GM19023 (cell line): Measurements from ENCODE around the gene KRT78.

Source experiments
- ATAC-seq: cut with Tn5 transposase; IDR thresholded peaks from one replicate; pipeline ENCODE4 v1.9.1; 2021; ENCODE audit warnings: mild to moderate bottlenecking, moderate library complexity; ENCODE audit not compliant: unreplicated experiment

KRT78 gene

DNA sequence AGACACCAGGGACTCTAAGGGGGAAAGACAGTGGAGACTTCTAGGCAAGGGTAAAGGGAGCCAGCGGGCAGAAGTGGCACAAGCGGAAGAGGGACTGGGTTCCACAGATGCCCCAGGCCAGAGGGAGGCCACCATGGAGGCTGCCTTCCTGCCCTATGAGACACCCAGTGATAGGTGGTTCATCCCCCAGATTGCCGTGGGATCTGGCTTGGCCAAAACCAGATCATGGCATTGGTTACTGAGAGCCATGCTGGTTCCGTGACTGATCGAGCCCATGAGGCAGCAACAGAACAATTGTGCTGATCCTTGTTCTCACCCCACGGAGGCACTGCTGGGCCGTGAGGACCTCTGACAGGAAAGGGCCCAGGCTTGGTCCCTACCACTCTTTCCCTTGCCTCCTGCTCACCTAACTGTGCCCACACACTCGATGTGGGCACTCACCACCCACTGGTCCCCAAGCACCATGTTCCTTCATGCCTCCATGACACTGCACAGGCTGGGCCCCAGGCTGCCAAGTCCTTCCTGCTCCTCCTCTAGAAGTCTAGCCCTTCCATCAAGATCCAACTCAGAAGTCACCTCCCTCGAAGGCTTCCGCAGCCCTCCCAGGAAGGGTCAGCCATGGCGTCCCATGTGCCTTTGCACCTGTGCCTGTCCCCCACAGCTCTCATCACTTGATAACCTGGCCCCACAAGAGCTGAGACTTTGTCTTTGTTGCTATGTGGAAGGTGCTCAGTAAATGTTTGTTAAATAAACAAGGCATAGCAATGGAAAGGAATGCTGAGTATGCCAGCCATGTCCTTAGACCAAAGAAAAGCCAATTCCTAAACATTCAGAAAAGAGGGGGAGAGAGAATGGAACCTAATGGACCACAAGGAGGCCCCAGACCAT lies 21.9 kb downstream of the KRT78 start:
- no peak for ATAC-seq

DNA sequence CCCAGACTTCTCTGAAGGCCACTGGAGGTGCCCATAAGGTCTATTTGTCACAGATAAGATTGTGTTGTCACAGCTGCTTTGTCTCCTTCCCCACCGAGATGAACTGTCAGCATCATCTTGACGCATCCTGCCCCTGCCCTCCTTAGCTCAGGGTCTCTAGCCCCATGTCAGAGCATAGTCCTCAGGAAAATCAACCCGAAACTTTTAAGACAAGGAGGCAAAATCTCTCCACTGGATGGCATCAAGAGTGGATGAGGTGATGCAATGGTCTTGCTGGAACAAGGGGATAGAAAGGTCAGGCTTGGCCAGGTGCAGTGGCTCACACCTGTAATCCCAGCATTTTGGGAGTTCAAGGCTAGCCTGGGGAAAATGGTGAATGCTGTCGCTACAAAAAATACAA lies 22.8 kb downstream of the KRT78 start:
- ATAC-seq: no peak

DNA sequence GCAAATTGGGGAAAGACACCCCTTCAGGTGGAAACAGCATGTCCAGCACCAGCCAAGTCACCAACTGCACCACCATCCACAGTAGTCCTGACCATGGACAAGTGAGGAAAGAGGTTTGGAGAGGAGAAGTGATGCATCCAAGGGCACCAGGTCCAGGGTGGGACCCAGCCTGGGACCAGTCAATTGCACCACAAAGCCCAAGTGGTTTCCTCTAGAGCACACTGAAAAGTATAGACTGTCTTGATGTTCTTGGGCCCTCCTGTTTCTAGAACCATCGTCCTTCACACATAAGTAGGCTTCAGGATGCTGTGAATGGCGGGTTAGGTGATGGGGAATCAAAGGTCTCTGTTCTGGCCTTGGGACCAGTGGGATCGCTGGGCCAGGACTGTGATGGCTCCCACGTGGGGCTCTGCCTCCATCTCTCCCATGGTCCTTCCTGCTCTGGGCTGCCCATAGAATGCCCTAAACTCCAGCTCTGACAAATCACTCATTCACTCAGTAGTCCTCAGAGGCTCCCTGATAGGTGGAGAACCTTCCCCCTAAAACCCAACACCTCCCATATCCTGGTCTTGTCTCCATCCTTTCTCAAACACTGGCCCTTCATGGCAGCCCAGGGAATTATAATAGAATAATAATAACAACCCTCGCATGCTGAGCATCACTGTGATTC lies 23.9 kb downstream of the KRT78 start:
- no peak for ATAC-seq

DNA sequence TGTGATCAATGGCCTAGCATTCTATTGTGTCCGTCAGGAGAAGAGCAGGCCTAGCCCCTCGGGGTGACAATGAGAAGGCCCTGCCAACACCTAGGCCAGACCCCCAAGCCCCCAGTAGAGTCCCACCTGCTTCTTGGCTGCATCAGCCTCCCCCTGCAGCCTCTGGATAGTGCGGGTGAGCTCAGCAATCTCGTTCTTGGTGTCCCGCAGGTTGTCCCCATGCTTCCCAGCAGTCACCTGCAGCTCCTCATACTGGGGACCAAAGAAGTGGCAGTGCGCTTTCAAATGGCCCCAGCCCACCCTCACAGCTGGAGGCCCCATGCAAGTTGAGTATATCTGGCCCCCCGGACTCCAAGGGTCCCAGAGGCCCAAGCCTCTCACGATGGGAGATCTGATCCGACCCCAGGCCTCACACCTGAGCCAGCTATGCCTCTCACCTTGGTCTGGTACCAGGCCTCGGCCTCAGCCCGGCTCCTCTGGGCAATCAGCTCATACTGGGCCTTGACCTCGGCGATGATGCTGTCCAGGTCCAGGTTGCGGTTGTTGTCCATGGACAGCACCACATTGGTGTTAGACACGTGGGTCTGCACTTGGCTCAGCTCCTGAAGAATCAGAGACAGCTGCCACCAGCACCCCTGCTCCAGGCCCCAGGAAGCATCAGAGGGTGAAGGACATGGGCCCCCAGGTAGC lies 24.9 kb downstream of the KRT78 start:
- no peak for ATAC-seq

DNA sequence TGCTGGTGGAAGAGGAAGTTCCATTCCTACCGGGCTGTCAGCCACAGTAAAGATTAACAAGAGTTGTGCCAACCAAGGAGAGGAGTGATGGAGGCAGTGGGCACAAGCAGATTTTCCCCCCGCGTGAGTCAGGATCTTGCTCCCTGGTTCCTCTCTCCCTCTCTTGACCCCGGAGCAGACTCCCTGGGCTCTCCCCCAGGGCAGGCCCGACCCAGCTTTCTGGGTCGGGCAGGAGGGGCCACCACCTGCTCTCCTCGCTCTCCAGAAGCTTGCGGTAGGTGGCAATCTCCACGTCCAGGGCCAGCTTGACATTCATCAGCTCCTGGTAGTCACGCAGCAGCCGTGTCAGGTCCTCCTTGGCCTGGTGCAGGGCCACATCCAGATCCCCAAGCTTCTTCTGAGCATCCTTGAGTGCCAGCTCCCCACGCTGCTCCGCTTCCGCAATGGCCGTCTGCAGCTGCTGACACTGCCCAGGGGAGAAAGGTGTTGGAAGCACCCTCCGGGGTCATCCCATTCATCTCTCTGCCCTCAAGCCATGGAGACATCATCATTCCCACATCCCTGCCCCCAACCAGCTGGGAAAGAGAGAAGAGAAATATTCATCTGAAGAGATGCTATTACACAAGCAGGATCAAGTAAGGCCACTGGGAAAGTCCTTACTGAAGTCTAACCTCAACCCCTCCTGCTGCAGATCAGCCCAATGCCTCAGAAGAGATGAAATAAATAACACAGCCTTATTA lies 25.9 kb downstream of the KRT78 start:
- ATAC-seq: no peak

DNA sequence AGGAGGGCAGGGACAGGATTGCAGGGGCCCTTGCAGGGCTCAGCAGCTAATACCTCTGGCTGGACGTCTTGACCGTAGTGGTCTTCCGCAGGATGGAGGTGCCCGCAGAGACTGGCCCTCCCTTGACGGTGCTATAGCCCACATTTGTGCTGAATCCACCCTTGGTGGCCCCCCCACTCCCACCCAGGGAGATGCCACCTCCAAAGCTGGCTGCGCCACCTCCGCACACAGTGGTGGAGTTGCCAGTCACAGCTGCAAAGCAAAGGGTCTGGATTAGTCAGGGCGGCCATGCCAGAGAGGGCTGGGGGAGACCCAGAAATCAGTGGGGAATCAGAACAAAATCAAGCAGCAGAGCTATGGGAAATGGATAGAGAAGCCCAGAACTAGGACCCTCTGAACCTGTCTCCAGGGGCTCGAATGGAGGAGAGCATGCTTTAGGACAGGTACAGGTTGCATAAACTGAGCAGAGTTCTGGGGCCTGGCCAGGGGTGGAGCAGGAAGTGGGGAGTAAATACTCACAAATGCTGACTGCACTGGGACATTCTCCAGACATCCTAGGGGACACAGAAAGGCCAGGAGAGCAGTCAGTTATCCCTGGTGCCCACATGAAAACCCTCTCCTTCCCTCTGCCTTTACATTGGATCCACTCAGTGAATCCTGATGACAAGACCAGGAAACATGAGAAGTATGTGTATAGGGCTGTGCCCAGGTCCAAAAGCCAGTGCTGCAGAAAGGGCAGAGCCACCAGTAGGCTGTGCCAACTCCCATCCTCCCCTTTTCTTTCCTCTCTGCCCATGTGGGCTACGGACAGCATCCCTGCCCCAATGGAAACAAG lies 26.8 kb downstream of the KRT78 start:
- no peak for ATAC-seq

DNA sequence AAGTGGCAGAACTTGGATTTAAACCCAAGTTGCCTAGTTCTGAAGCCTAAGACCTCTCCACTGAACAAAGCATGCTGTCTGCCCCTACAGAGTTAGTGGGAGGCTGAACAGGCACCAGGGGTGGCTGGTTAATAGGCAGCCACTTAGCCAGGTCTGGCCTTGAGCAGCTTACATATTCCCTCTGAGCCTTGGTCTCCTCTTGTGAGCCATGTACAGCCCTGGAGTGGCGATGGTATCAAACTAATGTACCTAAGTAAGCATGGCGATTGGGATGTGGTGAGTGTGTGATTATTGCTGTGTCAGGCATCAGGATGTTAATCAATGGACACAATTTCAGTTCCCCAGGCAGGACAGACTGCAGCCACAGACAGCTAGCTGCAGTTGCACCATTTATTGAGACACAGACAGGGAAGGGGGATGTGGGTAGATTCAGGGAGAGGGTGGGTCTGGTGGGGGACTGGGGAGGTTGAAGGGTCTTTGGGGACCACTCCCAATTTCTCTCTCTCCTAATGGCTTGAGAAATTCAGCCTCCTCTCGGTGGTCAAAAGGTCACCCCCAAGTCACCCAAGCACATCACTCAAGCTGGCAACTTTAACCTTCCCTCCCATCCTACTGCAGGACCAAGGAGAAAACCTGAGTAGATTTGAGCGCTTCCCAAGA lies 27.6 kb downstream of the KRT78 start:
- ATAC-seq: no peak

DNA sequence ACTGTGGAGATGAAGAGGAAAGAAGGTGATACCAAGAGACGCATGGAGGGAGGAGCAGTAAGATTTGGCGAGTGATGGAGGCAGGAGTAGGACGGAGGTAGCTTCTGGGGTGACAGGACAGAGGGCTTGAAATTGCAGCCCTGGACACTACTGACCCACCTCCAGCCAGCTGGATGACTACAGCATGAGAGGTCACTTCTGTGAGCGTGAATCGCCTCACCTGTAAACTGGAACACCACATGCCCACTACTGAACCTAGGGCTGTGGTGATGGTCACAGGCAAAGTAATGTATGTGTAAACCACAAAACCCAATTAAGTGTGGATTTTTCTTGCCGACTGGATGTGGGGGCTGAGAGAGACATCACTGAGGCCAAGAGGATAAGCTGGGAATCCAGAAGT lies 28.3 kb downstream of the KRT78 start:
- no peak for ATAC-seq

DNA sequence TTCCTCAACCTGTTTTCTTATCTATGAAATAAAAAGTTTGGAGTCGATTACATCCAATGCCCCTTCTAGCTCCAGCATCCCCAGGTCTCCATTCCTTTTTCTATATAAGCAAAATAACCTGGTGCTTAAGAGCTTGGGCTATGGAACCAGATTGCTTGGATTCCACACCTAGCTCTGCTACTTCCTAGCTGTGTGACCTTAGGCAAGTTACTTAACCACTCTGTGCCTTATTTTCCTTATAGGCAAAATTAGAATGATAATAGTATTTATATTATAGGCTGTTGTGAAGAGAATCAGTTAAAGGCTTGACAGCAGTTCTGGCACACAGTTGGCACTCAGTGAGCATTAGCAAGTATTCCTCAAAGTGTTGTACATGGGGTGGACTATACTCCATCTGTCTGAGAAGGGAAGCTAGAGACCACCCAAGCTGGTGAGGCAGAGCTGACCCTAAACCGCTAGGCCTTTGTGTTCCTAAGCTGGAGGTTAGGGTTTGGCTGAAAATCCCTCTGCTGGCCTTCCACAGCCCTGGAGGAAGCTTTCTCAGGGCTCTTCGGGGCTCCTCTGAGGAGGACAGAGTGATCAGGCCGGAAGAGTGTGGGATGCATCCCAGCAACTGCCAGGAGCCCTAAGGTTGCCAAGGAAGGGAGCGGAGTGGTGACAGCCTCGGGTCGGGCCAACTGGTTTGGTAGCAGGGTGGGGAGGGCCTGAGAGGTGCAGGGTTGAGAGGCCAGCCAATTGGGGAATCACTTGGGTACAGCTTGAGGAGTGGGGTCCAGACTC lies 28.9 kb downstream of the KRT78 start:
- ATAC-seq: no peak

DNA sequence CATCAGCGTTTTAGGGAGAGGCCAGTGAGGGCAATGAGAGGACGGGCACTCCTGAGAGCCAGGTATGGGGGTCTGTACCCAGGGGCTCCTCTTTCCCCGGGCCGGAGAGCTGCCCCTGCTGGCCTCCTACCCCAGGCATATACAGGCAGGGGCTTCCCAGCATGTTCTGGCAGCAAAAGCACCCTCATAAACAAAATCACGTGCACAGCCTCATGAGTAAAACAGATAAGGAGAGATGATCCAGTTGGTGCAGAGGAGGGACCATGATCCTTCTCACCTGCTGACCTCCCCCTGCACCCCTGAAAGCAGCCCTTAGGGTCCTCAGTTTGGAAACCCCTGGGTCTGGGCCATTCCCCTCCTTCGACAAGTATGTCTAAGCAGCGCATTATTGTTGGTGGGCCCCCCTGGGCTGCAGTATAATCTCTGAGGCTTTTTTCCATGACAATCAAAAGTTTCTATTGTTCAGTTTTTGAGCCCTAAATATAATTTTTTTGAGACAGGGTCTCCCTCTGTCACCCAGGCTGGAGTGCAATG lies 29.8 kb downstream of the KRT78 start:
- no peak for ATAC-seq

DNA sequence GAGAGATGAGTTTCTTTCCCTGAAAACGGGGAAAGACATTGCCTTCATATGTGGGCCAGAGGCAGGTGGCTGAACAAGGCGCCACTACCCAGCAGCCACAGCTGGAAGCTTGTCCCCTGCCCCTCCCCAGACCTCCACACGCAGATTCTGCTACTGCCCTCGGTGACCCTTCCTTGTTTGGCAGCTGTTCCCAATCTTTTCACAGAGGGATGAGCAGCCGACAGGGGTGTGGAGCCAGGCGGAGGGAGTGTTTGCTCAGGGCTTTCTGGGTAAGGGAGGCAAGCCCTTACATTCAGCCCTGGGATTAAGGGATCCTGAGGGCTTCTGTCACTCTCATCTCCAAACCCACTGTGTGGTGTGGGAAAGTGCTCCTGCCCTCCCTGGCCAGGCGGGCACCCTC lies 30.4 kb downstream of the KRT78 start:
- ATAC-seq: no peak

DNA sequence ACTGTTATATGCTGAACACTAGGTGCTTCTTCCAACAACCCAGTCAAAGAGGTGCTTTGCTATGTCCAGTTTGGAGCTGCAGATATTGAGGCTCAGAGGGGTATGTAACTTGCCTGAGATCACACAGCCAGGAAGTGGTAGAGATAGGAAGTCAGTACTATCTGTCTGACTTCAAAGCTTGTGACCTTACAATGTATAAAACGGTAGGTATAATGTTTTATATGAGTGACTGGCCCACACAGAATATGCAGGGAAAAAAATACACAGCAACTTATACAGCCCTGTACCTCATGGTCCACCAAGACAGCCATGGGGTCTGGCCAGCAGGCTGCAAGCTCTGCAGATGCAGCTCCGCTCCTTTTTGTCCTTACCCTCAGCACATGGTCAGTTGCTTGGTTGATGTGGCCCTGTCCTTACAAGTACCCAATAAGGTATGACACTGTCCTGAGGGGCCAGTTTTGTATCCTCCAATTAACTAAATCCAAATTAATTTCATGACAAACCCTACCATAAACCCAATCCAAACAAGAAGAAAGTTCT lies 31.0 kb downstream of the KRT78 start:
- no peak for ATAC-seq

DNA sequence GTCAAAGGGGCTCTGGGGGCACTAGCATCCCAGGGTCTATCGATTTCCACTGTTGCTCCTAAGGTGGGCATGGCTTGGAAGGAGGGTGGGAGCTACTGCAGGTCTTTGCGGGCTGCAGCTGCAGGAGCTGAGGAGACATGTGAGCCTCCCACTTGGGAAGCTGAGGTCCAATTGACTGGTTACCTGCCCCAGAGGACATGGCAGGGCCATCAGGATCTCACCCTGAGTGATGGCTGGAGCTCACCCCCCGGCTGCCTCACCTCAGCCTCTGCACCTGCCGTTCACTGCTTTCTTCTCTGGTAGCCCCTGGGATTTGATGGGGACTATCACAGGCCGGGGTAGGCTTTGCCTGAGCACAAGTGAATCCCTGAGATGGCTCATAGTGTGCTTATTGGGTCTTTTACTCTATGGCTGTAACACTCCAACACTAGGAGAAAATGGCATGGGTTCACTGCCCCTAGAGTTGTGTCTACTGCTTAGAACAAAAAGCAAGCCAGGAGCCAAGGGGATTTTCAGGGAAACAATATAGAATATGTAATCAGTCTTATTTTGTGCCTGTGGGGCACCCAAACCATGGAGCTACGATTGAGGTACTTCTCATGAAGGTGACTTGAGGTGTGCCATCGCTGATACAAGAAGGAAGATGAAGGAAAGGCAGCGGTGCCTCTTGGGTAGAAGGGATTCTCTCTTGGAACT lies 31.6 kb downstream of the KRT78 start:
- ATAC-seq: no peak

DNA sequence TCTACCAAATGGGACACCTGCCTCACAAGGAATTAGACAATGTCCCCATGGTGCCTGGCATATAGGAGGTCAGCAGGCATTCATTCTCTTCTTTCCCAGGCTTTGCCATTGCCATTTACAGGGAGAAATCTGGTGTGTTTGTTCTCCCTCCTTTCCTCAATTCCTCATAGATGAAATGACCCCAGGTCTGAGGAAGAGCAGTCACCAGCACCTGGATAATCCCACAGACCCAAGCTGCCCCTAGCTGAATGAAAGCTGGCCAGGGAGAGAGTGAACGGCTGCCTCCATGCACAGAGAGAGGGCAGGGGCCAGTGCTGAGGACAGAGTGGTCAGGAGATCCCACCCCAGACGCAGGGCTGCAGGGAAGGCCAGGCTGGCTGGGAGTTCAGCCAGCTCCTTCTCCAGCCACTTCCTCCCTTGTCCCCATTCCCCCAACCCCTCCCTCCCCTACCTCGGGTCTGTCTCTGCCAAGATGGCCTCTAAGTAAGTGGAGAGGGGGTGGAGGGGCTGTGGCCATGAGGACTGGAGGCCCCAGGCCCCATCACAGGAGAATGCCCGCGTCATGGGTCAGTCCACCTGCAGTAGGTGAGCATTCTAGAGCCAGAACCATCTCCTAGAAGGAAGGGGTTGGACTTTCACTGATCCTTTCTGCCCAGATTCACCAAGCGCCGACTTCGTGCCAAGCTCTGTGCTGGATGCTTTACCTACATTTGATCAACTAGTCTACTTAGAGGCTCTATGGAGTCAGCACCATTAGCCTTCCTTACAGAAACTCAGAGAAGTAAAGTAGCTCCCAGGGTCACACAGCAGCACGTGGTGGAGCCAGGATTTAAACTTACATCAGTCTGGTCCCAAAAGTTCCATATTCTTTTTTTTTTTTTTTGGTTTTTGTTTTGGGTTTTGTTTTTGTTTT lies 32.9 kb downstream of the KRT78 start:
- ATAC-seq: no peak

DNA sequence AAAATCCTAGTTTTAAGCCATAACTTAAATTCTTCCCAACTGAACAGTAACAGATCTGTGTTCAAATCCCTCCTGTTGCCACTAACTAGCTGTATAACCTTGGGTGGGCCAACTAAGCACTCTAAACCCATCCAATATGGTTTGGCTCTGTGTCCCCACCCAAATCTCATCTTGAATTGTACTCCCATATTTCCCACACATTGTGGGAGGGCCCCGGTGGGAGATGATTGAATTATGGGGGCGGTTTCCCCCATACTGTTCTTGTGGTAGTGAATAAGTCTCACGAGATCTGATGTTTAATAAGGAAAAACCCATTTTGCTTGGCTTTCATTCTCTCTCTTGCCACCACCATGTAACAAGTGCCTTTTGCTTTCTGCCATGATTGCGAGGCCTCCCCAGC lies 33.6 kb downstream of the KRT78 start:
- ATAC-seq: no peak

DNA sequence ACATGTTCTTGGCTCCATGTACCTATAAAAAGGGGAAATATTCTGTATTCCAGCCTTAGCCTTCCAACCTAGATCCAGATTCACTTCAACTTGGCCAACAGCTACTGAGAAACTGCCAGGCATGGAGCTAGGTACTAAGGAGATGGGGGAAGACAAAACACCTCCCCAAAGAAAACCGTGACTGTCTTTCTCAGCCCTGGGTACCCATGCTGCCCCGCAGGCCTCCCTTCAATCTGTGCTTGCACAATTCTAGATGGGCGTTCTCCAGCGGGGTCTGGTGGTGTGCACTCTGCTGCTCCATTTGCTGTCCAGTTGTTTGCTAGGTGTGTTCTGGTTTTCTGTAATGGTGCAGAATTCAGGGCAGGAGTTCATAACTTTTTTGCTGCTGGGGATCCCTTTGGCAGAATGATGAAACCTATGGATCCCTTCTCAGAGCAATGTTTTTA lies 34.1 kb downstream of the KRT78 start:
- no peak for ATAC-seq
